Suprapubic skin (tissue), 4 donors: Measurements from ENCODE around the gene ATP1A2. TPM values are rescaled to one million over a fixed set of nuclear protein-coding genes. Genes with fewer than 3 reads are reported as not detected.

Experiments
- DNase-seq, 2 donors: peaks; one replicate each; pipeline ENCODE4 v3.0.0-alpha.2; 2019; ENCODE audit warnings: low spot score in 2 of 2
- H3K27ac ChIP-seq: fragments of 200-600 bp; sonication (generic); one replicate; pipeline ENCODE4 v1.5.1; 2019
- H3K27me3 ChIP-seq: fragments of 200-600 bp; sonication (generic); one replicate; pipeline ENCODE4 v1.5.1; 2019
- H3K36me3 ChIP-seq: fragments of 200-600 bp; sonication (generic); one replicate; pipeline ENCODE4 v1.5.1; 2019
- H3K4me1 ChIP-seq: fragments of 200-600 bp; sonication (generic); one replicate; pipeline ENCODE4 v1.5.1; 2019
- H3K4me3 ChIP-seq: fragments of 200-600 bp; sonication (generic); one replicate; pipeline ENCODE4 v1.5.1; 2019; ENCODE audit warnings: mild to moderate bottlenecking
- H3K9me3 ChIP-seq: fragments of 200-600 bp; sonication (generic); one replicate; pipeline ENCODE4 v1.5.1; 2019
- CTCF ChIP-seq, 2 donors: fragments of 200-600 bp in 1 of 2; fragments of 450-650 bp in 1 of 2; sonication (generic) in 1 of 2; IDR thresholded peaks; one replicate each; pipeline ENCODE4 v1.5.1; 2016 to 2019; ENCODE audit warnings: antibody characterized with exemption in 2 of 2, mild to moderate bottlenecking in 1 of 2, moderate library complexity in 1 of 2
- EP300 ChIP-seq: sonication (generic); formaldehyde crosslinking; IDR thresholded peaks from one replicate; pipeline ENCODE4 v1.6.1; 2017; ENCODE audit warnings: antibody characterized with exemption
- POLR2A ChIP-seq, 2 donors: fragments of 450-650 bp; IDR thresholded peaks; one replicate each; pipeline ENCODE4 v1.6.1; 2017; ENCODE audit warnings: antibody characterized with exemption in 2 of 2, mild to moderate bottlenecking in 2 of 2, moderate library complexity in 2 of 2
- POLR2AphosphoS5 ChIP-seq, 3 donors: sonication (generic); formaldehyde crosslinking; IDR thresholded peaks; one replicate each; pipeline ENCODE4 v1.6.1; 2017; ENCODE audit warnings: antibody characterized with exemption in 3 of 3
- WGBS: methylation state at CpG from one replicate; pipeline ENCODE4 v1.1.5; 2018; 5-methylcytosine and 5-hydroxymethylcytosine counted together
- total RNA-seq, 4 donors: library from RNA; depleted of rRNA; stranded (reverse); fragments of >200 nt; gene quantifications; one replicate each; pipeline ENCODE4 v1.1.0, GENCODE V29; 2016

Gene ATP1A2
- total RNA-seq, 4 donors from 2014 or later: 4.2 to 6.9 (median 4.8) TPM

- no peak overlapping the region for H3K4me3 ChIP-seq
- DNase-seq: no peak
- H3K27ac ChIP-seq: no peak overlapping the region
- TF ChIP-seq POLR2A (IDR thresholded peaks at IDR 0.05) (no peak), CTCF (IDR thresholded peaks at IDR 0.05) (no peak), EP300 (no peak), POLR2AphosphoS5 (IDR thresholded peaks at IDR 0.05) (no peak)
- peaks cover 38% of the 10 kb centered on the region for H3K4me1 ChIP-seq
- 63% methylated on average over 6 of the region's 6 CpGs for WGBS
- no peaks in the 10 kb centered on the region for H3K27me3 ChIP-seq
- H3K9me3 ChIP-seq: no peaks in the 10 kb centered on the region
- H3K36me3 ChIP-seq: no peaks in the 10 kb centered on the region
These were observed 11.7 kb upstream of the ATP1A2 start for GRCh38 chr1:160103658-160104408.

- DNase-seq: no peak
- H3K4me1 ChIP-seq: peaks cover 35% of the 10 kb centered on the region
- 63% methylated on average over 3 of the region's 3 CpGs for WGBS
These were observed 11.1 kb upstream of the ATP1A2 start for GRCh38 chr1:160104486-160104885.

GRCh38 chr1:160105155-160105554 lies 10.4 kb upstream of the ATP1A2 start:
- Histone ChIP-seq H3K27me3 (no peaks in the 10 kb centered on the region), H3K9me3 (no peaks in the 10 kb centered on the region), H3K4me1 (peaks cover 32% of the 10 kb centered on the region), H3K36me3 (no peaks in the 10 kb centered on the region), H3K27ac (no peak overlapping the region), H3K4me3 (no peak overlapping the region)
- WGBS: 92% methylated on average over 5 of the region's 5 CpGs
- TF ChIP-seq EP300 (no peak), CTCF (IDR thresholded peaks at IDR 0.05) (no peak), POLR2AphosphoS5 (IDR thresholded peaks at IDR 0.05) (no peak), POLR2A (IDR thresholded peaks at IDR 0.05) (no peak)
- DNase-seq: no peak

More at GRCh38 chr1:160104486-160104885, 11.1 kb upstream of the ATP1A2 start:
- no peaks in the 10 kb centered on the region for H3K27me3 ChIP-seq
- no peak for TF ChIP-seq CTCF (IDR thresholded peaks at IDR 0.05)
- no peak for TF ChIP-seq POLR2AphosphoS5 (IDR thresholded peaks at IDR 0.05)
- TF ChIP-seq POLR2A (IDR thresholded peaks at IDR 0.05): no peak
- TF ChIP-seq EP300: no peak
- H3K36me3 ChIP-seq: no peaks in the 10 kb centered on the region
- H3K9me3 ChIP-seq: no peaks in the 10 kb centered on the region
- no peak overlapping the region for H3K27ac ChIP-seq
- H3K4me3 ChIP-seq: no peak overlapping the region

- WGBS: 92% methylated on average over 1 of the region's 1 CpG
- no peak overlapping the region for H3K4me3 ChIP-seq
- no peak overlapping the region for H3K27ac ChIP-seq
- DNase-seq: no peak
- no peaks in the 10 kb centered on the region for H3K9me3 ChIP-seq
- no peaks in the 10 kb centered on the region for H3K27me3 ChIP-seq
- H3K4me1 ChIP-seq: peaks cover 17% of the 10 kb centered on the region
- TF ChIP-seq CTCF (IDR thresholded peaks at IDR 0.05) (no peak), EP300 (no peak), POLR2A (IDR thresholded peaks at IDR 0.05) (no peak), POLR2AphosphoS5 (IDR thresholded peaks at IDR 0.05) (no peak)
- no peaks in the 10 kb centered on the region for H3K36me3 ChIP-seq
These were observed 8.0 kb upstream of the ATP1A2 start for GRCh38 chr1:160107512-160107911.

- WGBS: 19% methylated on average over 6 of the region's 6 CpGs
- Histone ChIP-seq H3K4me3 (no peak overlapping the region), H3K36me3 (no peaks in the 10 kb centered on the region), H3K27ac (no peak overlapping the region), H3K4me1 (peaks cover 7% of the 10 kb centered on the region), H3K9me3 (no peaks in the 10 kb centered on the region), H3K27me3 (no peaks in the 10 kb centered on the region)
- TF ChIP-seq CTCF (IDR thresholded peaks at IDR 0.05): peak in 1 of 2 donors; percentile 40
- no peak for TF ChIP-seq EP300
- no peak for TF ChIP-seq POLR2A (IDR thresholded peaks at IDR 0.05)
- TF ChIP-seq POLR2AphosphoS5 (IDR thresholded peaks at IDR 0.05): no peak
- DNase-seq: no peak
These were observed 6.5 kb upstream of the ATP1A2 start for GRCh38 chr1:160108888-160109662.
